Right renal cortex interstitium (tissue), 3 donors: ENCODE results near the gene HIF1AN. TPM values are rescaled to one million over a fixed set of nuclear protein-coding genes. Genes with fewer than 3 reads are reported as not detected.

ENCODE experiments used
- DNase-seq, 3 donors: peaks; one replicate each; pipeline ENCODE4 v3.0.0-alpha.2; 2013; ENCODE audit warnings: low read depth in 3 of 3, low spot score in 2 of 3
- polyA plus RNA-seq, 3 donors: library from polyadenylated mRNA; unstranded; fragments of 120-200 nt; gene quantifications; one replicate each; pipeline ENCODE4 v1.2.1, GENCODE V29; 2013; ENCODE audit not compliant: insufficient read length in 3 of 3

Gene HIF1AN
- polyA plus RNA-seq, 3 donors: 41.9 to 45.1 (median 43.8) TPM

DNA sequence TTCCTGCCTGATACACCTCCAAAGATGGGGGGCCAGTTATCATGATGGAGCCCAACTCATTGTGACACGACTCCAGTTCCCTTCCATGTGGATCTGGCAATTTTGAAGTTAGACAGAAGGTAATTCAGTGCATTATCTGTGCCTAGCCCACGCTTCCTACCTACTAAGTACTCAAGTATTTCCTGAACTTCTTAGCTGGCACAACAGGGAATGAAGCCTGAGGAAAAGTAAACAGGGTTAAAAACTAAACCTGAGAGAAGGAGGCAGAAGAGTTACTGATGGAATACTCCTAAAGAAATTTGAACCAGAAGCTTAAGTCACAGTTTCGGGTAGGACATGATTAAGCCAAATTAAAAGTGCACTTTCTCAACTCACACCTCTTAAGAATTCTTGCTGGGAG, 14.9 kb upstream of the HIF1AN start:
- no peak for DNase-seq

DNA sequence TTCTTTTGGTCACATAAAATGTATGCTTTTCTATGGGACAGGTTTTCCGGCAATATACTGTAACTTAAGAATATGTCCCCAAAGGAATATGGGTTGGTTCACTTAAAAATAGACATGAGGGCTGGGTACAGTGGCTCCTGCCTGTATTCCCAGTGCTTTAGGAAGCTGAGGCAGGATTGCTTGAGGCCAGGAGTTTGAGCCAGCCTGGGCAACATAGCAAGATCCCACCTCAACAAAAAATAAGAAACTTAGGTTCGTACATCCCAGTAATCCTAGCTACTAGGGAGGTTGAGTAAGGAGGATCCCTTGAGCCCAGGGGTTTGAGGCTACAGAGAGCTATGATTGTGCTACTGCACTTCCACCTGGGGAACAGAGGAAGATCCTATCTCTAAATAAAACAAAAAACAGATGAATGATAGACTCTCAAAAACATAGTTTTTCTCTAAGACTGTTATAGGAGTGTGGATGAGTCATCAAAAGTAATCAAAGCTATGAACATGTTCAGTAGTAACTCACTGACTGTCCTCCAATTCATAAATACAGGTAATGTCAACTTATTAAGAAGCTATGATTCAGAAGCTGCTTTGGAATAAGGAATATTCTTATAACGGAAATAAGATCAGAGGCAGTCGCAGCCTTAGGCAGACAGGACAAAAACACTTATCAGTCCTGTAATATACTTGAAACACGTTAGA, 13.5 kb upstream of the HIF1AN start:
- DNase-seq: no peak

DNA sequence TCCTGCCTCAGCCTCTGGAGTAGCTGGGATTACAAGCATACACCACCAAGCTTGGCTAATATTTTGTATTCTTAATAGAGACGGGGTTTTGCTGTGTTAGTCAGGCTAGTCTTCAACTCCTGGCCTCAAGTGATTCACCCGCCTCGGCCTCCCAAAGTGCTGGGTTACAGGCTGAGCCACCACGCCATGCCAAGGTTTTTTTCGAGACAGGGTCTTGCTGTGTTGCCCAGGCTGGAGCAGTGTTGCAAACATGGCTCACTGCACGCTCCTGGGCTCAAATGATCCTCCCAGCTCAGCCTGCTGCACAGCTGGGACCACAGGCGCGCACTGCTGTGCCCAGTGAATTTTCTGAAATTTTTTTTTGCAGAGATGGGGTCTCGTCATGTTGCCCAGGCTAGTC, 12.8 kb upstream of the HIF1AN start:
- DNase-seq: no peak

DNA sequence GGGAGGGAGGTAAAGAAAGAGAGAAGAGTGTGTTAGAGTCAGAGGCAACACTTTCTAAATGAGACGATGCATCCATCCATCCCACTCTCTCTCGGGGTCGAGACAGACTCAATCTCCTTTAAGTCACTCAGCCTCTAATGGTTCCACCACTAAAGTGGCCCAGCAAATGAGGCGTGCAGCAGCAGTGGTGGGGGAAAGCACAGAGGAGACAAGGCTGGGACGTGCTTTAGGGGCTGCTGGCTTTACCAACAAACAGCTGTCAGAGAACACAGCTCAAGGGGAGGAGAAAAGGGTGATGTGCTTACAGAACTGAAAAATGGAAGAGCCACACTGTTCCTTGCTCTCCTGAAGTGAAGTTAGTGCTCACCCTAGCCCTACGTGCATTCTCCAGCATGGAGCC, 11.5 kb upstream of the HIF1AN start:
- no peak for DNase-seq

DNA sequence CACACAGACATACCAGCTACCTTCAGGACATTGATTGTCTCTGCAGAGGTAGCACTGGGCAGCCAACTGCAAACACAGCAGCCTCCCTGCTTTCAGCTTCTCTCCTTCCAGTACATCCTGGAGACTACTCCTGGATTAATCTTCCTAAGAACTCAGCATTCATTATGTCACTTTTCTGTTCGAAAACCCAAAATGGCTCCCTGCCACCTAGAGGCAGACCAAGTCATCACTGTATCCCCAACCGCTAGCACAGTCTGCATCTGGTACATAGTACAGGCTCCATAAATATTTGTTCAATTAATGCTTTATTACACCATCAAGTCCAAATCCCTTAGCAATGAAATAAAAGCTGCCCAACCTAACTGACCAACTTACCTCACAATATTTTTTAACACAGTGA, 11.1 kb upstream of the HIF1AN start:
- DNase-seq: no peak

DNA sequence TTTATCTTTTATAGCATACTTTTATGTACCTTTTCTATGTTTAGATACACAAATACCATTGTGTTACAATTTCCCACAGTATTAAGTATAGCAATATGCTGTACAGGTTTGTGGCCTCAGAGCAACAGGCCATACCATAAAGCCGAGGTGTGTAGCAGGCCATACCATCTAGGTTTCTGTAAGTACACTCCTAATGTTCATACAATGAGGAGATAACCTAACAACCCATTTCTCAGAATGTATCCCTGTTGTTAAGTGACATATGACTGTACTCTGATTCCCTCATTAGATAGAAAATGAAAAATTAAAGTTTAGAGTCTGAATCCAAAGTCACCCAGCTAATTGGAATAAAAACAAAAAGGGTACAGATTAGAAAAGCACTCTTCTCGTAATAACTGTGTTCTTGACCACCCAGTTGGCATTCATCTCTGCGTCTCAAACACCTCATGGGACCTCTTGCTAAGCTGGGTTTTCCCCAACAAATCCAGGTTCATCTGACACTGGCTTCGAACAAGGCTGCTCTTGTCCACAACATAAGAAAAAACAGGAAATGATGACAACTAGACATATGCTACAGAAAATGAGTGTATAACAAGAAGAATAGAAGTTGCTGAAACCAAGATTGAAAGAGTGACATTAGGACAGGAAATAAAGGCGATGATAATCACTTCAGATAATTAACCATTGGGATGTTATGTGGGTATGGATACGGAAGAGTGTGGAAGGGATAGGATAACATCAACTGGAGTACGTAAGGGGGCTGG, 7.4 kb upstream of the HIF1AN start:
- no peak for DNase-seq

DNA sequence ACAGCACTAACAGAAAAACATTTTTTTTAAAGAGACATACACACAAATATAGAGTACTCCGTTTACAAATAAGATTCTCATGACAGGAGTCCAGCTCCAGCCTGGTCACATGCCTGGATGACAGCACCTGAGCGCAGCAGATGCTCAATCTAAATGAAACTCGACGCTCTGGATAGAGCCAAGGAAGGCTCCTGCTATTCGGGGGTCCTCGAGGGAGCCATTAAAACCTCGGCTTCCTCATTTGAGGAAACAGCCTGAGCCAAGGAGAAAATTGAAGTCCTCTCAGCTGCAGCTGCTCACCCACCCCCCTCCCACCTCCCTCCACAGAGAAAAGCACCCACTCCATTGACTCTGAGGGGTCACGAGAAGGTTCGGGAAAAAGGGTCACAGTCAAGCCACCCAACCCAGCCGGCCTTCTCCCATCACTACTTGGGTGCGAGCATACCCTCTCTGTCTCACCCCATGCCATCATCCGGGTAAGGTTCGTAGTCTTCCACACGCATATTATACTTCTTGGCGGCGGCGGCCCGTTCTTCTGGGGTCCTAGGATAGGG, 6.7 kb upstream of the HIF1AN start:
- no peak for DNase-seq

DNA sequence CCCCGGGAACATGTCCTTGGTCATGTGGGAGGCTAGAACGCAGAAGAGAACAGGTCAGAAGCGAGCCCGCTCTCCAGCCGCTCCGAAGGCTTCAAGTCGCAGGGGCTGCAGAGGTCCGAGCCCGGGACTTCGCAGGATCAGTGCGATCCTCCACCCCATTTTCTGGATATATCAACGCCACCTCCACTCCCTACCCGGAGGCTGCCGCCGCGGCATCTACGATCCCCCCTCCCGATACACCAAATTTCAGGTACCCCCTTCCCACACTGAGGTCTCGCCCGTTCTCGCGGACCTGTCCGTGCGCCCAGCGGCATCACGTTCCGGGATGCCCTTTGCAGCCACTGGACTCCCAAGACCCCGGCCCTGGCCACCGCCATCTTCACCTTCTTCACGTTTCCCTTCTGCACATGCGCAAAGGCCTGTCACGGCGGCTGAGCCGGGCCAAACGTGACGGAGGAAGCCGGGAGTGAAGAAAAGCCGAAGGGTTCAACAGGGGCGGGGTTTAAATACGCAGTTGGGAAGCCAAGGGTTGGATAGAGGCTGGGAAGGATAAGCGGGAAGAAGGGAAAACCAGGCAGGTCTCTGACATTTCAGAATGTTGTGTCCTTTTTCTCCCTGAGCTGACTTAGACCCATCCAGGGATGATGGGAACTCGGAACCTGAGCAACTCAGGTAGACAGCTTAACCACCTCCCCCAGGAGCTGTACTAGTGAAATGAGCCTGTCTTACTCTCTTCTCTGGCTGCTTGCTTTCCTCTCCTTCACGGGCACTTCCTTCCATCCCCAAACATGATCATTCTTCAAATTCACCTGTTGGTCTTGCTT, 6.1 kb upstream of the HIF1AN start, which contains the start of gene NDUFB8:
Gene NDUFB8, minus strand, starts transcription at position 397 of the 824 bp plus-strand sequence. Its CDS starts 20 bp downstream, at position 377.
- DNase-seq: peak; percentile 81 to 89 (median 83)

DNA sequence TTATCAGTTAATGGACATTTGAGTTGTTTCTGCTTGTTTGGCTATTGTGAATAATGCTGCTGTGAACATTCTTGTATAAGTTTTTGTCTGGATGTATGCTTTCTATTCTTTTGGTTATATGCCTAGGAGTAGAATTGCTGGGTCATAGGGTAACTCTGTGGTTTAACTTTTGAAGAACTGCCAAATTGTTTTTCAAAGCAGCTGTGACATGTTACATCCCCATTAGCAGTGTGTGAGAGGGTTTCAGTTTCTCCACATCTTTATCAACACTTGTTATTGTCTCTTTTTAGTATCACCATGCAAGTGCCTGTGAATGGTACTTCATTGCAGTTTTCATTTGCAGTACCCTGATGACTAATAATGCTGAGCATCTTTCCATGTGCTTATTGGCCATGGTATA, 4.0 kb upstream of the HIF1AN start:
- no peak for DNase-seq

DNA sequence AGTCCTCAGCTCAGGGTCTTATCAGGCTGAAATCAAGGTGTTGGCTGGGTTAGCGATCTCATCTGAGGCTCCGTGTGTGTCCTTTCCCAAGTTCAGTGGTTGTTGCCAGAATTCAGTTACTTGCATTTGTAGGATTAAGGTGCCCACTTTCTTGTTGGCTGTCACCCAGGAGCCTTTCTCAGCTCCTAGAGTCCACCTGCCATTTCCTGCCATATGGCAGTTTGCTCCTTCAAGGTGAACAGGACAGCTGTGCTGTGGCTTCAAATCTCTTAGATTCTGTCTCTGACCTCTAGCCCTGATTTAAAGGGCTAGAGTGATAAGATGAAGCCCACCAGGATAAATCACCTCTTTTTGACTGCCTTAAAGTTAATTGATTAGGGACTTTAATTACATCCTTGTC, 1.0 kb upstream of the HIF1AN start:
- DNase-seq: no peak

DNA sequence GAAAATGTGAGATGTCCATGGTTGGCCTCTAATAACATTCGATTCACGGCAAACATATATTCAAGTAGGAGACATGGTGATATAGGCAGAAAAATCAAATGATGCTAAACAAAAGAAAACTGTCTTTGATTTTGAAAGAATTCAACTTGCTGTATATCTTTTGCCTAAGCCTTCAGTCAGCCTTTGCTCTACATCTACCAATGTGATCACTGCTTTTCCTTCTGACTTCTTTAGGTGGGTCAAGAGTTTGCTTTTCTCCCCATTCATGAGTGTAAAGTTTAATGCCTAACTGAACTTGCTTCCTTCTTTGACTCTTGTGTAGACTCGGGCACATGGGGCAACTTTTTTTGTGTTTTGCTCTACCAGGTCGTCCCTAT, 417 bp upstream of the HIF1AN start:
- DNase-seq: no peak

DNA sequence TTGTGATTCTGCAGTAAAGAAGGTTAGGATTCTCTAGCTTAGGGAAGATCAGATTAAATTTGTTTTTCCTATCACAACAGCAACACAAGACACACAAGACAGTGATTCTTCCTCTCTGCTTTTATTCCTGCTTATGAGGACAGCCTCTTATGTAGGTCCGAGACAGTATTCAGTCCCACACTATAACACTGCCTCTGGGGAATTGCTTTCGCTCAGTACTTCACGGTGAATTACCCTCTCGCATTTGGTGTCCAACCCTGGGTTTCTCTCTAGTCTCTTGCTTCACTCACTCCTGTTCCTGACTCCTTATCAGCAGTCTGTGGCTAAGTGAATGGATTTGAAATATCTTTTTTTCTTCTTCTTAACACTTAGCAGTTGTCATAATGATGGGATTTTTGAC, 1.7 kb downstream of the HIF1AN start:
- DNase-seq: no peak

DNA sequence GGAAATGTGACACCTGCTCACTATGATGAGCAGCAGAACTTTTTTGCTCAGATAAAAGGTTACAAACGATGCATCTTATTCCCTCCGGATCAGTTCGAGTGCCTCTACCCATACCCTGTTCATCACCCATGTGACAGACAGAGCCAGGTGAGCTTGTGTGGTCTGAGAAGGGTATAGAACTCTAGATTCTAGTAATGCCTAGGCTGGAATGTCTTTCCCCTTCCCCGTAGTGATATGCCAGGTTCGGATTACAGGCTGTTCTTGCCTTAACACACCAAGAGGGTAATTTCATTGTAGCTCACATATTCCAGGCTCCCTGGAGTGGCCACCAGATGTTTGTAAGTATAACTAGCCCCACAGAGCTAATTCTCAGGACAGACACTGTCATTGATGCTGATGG, 9.2 kb downstream of the HIF1AN start:
- no peak for DNase-seq

DNA sequence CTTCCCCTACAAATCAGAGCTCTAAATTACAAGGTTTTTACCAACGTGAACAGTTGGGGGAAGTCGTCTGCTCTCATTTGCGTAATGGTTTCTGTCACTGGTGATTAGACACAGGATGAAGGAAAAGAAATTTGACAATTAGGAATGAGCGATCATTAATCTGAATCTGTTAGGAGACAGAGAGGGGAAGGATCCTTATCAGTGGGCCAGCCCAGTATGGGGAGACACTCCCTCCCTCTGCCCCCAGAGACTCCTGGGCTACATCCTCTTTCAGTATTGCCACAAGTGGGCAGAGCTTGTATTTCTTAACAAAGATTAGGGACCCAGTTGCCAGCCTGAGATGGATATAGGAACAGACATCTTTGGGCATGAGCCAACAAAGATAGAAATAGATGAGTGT, 15.5 kb downstream of the HIF1AN start:
- DNase-seq: no peak

DNA sequence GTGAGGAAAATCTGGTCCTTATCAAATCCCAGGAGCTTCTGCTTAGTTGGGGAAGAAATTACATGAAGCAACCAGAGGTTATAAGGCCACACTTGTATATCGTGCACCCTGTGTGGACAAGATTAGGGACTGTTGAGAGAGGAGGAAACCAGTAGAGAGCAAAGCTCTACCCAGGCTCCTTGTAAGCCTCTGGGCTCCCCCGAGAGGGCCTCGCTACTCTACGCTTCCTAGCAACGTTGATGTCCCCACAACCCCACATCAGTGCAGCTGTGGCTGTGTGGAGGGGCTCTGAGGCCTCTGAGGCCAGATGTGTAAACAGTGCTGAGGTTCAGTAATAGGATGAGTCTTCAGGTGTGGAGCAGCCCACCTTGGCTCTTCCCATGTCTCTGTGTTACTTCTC, 16.0 kb downstream of the HIF1AN start:
- DNase-seq: no peak

DNA sequence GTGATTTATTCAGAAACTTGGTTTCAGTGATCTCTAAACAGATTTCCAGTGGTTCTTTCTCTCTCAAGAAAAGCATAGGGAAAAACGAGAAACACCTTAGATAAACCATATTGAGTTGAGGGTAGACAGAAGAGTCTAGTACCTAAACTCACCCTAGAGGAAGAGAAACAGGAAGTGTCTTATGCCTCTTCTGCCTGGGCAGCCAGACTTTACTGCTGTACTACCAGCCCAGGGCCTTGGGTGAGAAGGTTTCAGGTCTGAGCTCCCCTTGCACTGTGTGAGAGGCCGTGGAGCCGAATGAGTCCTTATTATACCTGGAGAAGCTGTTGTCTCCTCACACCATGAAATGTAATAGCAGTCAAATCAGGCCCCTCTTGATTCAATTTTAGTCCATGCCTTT, 18.2 kb downstream of the HIF1AN start:
- no peak for DNase-seq

DNA sequence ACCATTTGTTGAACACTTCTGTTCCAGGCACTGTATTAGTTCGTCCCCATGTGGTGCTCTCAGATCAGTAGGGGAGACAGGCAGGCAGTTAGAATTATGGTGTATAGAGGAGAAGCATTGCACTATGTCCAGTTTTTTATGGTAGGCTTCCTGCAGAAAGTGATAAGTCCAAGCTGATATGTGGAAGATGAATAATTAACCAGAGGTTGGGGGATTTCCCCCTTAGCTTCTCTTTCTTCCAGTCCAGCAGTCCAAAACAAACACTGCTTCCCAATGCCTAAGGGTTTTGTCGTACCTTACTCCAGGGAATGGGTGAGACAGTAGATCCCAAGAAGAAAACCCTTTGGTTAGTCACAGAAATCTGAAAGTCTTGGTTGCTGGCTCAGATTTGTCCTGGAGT, 19.2 kb downstream of the HIF1AN start:
- no peak for DNase-seq

DNA sequence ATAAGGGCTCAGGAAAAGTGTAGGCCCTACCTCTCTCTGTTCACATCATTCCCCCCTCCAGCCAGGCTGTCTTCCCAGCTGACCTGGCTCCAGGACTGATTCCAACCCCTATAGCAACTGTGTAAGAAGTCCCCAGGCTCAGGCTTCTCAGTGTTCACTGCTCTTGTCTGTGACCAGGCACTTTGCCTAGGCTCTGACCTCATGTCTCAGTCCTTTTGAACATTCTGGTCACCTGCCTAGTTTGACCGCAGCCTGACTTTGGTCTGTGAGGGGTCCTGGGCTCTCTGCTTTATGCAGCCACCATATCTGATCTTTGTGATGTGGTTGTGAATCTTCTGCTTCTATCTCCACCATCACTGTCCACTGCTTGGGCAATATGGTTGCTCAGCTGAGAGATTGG, 24.5 kb downstream of the HIF1AN start:
- DNase-seq: no peak

DNA sequence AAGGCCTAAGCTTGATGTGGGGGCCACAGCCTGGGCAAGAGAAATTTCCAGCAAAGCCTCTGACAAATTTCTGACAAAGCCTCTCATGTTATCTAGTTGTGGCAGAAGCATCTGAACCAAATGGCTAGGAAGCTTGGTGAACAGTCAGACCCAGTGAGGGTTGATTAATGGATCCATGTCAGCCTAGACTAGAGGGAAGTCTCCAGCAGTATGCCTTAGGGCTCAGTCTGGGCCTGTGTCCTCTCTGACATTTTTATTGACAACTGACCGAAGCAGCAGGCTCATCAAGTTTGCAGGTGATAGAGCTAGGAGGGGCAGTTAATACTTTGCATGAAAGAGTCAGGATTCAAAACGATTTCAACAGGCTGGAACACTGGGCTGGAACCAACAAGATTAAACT, 25.3 kb downstream of the HIF1AN start:
- DNase-seq: no peak

DNA sequence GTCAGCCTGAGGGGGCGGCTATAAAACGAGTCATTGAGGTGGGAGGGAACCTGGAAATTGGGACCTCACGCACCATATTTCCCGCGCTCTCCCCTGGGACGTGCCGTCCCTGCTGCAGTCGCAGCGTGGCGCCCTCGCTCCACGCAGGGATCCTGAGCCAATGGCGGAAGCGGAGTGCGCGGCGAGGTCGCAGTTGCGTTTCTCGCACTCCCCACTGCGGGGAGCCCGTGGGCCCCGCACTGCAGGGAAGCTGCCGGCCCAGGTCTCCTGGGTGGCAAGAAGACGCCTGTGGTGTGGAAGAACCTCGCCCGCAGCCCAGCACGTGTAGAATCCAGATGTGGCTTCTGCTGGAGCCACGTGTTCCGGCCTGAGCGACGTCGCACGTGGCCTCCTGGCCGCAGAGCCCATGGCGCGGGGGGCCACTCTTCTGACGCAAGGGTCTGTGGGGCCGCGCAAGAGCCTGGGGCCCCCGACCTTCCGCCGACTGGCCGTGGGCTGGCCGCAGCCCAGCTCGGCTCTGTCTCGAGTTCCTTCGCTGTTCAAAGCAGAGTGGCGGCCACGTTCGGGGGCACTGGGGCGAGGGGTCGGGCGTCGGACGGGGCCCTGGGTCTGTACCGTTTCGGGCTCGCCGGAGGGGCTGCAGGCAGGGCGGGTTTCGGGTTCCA, 26.4 kb downstream of the HIF1AN start:
- DNase-seq: peak; percentile 57 to 72 (median 66)
